Upper lobe of left lung (tissue), 6 donors: Measurements from ENCODE around the gene ARG2. TPM values are rescaled to one million over a fixed set of nuclear protein-coding genes. Genes with fewer than 3 reads are reported as not detected.

Experiments
- ATAC-seq, 2 donors: fragments of 200-7000 bp; cut with Tn5 transposase; one replicate each; pipeline ENCODE4 v1.9.1; 2022; ENCODE audit warnings: mild to moderate bottlenecking in 2 of 2, moderate library complexity in 2 of 2; ENCODE audit not compliant: low FRiP score in 2 of 2
- DNase-seq, 2 donors: peaks; one replicate each; pipeline ENCODE4 v3.0.0-alpha.2; 2019 to 2020
- H3K27ac ChIP-seq, 4 donors: fragments of 200-600 bp; sonication (generic); one replicate each; pipeline ENCODE4 v1.5.1; 2016 to 2019
- H3K27me3 ChIP-seq, 4 donors: fragments of 200-600 bp; sonication (generic); one replicate each; pipeline ENCODE4 v1.5.1; 2017 to 2019
- H3K36me3 ChIP-seq, 4 donors: fragments of 200-600 bp; sonication (generic); one replicate each; pipeline ENCODE4 v1.5.1; 2016 to 2019
- H3K4me1 ChIP-seq, 4 donors: fragments of 200-600 bp; sonication (generic); one replicate each; pipeline ENCODE4 v1.5.1; 2018 to 2019
- H3K4me3 ChIP-seq, 4 donors: fragments of 200-600 bp; sonication (generic); one replicate each; pipeline ENCODE4 v1.5.1; 2017 to 2019; ENCODE audit warnings: mild to moderate bottlenecking in 2 of 4, moderate library complexity in 1 of 4
- H3K9me3 ChIP-seq, 4 donors: fragments of 200-600 bp; sonication (generic); one replicate each; pipeline ENCODE4 v1.5.1; 2018 to 2019
- EP300 ChIP-seq, 4 donors: sonication (generic); formaldehyde crosslinking; IDR thresholded peaks; one replicate each; pipeline ENCODE4 v1.5.1; 2017; ENCODE audit warnings: antibody characterized with exemption in 4 of 4, control low read depth in 2 of 4
- POLR2A ChIP-seq, 4 donors: fragments of 450-650 bp; IDR thresholded peaks; one replicate each; pipeline ENCODE4 v1.5.1; 2016 to 2017; ENCODE audit warnings: antibody characterized with exemption in 4 of 4, mild to moderate bottlenecking in 2 of 4
- POLR2AphosphoS5 ChIP-seq, 2 donors: sonication (generic); formaldehyde crosslinking; IDR thresholded peaks; one replicate each; pipeline ENCODE4 v1.5.1; 2017; ENCODE audit warnings: antibody characterized with exemption in 2 of 2
- WGBS, 2 donors: methylation state at CpG; one replicate each; pipeline ENCODE4 v1.1.5; 2017 to 2018; 5-methylcytosine and 5-hydroxymethylcytosine counted together
- total RNA-seq, 6 donors: library from RNA; depleted of rRNA in 4 of 6; stranded (reverse); fragments of >200 nt in 4 of 6; gene quantifications; one replicate each; pipeline versions ENCODE4 v1.1.0 to v1.2.1, GENCODE V29; 2016 to 2021
- TF ChIP-seq, protein P1 (sequence below), 6 experiments: fragments of 450-650 bp in 4 of 6; fragments of 200-600 bp in 2 of 6; sonication (generic) in 2 of 6; IDR thresholded peaks; one replicate each; pipeline ENCODE4 v1.5.1; 2016 to 2019; ENCODE audit warnings: antibody characterized with exemption in 6 of 6
- donor health status: DM: no; HTN: no; CAD: no; lungs with moderate emphysema.
- donor health status: DM: no; HTN: yes; CAD: no; lungs with severe emphysema.

Gene ARG2
- total RNA-seq, 6 donors from 2014 or later = 1.1 to 11.7 (median 8.6) TPM; not detected in 1

- no peak overlapping the region for H3K27ac ChIP-seq
- H3K36me3 ChIP-seq = no peaks in the 10 kb centered on the region
- no peaks in the 10 kb centered on the region for H3K4me1 ChIP-seq
- TF ChIP-seq POLR2AphosphoS5 (IDR thresholded peaks at IDR 0.05) (no peak), EP300 (IDR thresholded peaks at IDR 0.05) (no peak), POLR2A (IDR thresholded peaks at IDR 0.05) (no peak)
- TF ChIP-seq, protein P1, sequence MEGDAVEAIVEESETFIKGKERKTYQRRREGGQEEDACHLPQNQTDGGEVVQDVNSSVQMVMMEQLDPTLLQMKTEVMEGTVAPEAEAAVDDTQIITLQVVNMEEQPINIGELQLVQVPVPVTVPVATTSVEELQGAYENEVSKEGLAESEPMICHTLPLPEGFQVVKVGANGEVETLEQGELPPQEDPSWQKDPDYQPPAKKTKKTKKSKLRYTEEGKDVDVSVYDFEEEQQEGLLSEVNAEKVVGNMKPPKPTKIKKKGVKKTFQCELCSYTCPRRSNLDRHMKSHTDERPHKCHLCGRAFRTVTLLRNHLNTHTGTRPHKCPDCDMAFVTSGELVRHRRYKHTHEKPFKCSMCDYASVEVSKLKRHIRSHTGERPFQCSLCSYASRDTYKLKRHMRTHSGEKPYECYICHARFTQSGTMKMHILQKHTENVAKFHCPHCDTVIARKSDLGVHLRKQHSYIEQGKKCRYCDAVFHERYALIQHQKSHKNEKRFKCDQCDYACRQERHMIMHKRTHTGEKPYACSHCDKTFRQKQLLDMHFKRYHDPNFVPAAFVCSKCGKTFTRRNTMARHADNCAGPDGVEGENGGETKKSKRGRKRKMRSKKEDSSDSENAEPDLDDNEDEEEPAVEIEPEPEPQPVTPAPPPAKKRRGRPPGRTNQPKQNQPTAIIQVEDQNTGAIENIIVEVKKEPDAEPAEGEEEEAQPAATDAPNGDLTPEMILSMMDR (IDR thresholded peaks at IDR 0.05) = no peak
- no peak overlapping the region for H3K4me3 ChIP-seq
- no peaks in the 10 kb centered on the region for H3K9me3 ChIP-seq
- no peaks in the 10 kb centered on the region for H3K27me3 ChIP-seq
- ATAC-seq (no peak), DNase-seq (no peak)
- 89 to 92% methylated on average over 7 of the region's 7 CpGs for WGBS, 2 donors
Measured at GRCh38 chr14:67576216-67576955, 43.3 kb upstream of the ARG2 start.

GRCh38 chr14:67577181-67577808 lies 42.4 kb upstream of the ARG2 start:
- Histone ChIP-seq H3K36me3 (no peaks in the 10 kb centered on the region), H3K9me3 (no peaks in the 10 kb centered on the region), H3K4me1 (no peaks in the 10 kb centered on the region), H3K27me3 (no peaks in the 10 kb centered on the region), H3K4me3 (no peak overlapping the region), H3K27ac (no peak overlapping the region)
- WGBS, 2 donors = 81 to 84% methylated on average over 13 of the region's 13 CpGs
- TF ChIP-seq POLR2AphosphoS5 (IDR thresholded peaks at IDR 0.05) (no peak), POLR2A (IDR thresholded peaks at IDR 0.05) (no peak), EP300 (IDR thresholded peaks at IDR 0.05) (no peak)
- TF ChIP-seq, protein P1 (IDR thresholded peaks at IDR 0.05) = no peak
- no peak for DNase-seq
- ATAC-seq = no peak

GRCh38 chr14:67577909-67578749 lies 41.6 kb upstream of the ARG2 start:
- H3K36me3 ChIP-seq = no peaks in the 10 kb centered on the region
- H3K9me3 ChIP-seq = no peaks in the 10 kb centered on the region
- 75 to 86% methylated on average over 5 to 16 of the region's 16 CpGs for WGBS, 2 donors
- DNase-seq = no peak
- ATAC-seq = no peak
- H3K4me1 ChIP-seq = no peaks in the 10 kb centered on the region
- H3K27ac ChIP-seq = no peak overlapping the region
- H3K27me3 ChIP-seq = no peaks in the 10 kb centered on the region
- H3K4me3 ChIP-seq = no peak overlapping the region
- no peak for TF ChIP-seq EP300 (IDR thresholded peaks at IDR 0.05)
- TF ChIP-seq, protein P1 (IDR thresholded peaks at IDR 0.05) = no peak
- TF ChIP-seq POLR2A (IDR thresholded peaks at IDR 0.05) = no peak
- no peak for TF ChIP-seq POLR2AphosphoS5 (IDR thresholded peaks at IDR 0.05)

DNA sequence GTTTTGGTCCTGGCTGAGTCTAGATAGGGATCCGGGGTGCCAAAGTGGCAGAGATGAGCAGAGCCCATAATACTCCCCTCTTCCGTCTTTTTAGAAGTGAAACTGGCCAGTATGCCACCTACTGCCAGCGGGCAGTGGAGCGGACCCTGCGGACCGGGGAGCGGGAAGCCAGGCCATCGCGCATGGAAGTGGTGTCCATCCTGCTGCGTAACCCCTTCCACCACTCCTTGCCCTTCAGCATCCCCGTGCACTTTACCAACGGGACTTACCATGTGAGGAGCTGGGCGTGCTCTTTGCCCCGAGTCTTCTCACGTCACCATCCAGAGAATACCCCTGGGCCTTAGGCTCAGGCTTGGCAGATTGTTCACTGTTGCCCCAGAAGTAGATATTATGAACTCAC lies 40.7 kb upstream of the ARG2 start:
- H3K36me3 ChIP-seq = no peaks in the 10 kb centered on the region
- no peak for ATAC-seq

More for the DNA sequence above, 40.7 kb upstream of the ARG2 start:
- no peaks in the 10 kb centered on the region for H3K9me3 ChIP-seq
- no peak for DNase-seq
- whole genome bisulfite sequencing, 2 donors = 83 to 90% methylated on average over 15 of the region's 15 CpGs
- H3K27me3 ChIP-seq = no peaks in the 10 kb centered on the region
- H3K4me3 ChIP-seq = no peak overlapping the region
- TF ChIP-seq POLR2AphosphoS5 (IDR thresholded peaks at IDR 0.05) = no peak
- no peak for TF ChIP-seq EP300 (IDR thresholded peaks at IDR 0.05)
- TF ChIP-seq POLR2A (IDR thresholded peaks at IDR 0.05) = no peak
- TF ChIP-seq, protein P1 (IDR thresholded peaks at IDR 0.05) = no peak
- no peaks in the 10 kb centered on the region for H3K4me1 ChIP-seq
- H3K27ac ChIP-seq = no peak overlapping the region
